Activated T-cell treated with anti-CD3 and anti-CD28 coated beads, Interleukin-2, amount 50 U/mL, for 48 hours (primary cell): Measurements from ENCODE around the gene RGCC.

ENCODE experiments used
- DNase-seq, 2 experiments: peaks; one replicate each; pipeline ENCODE4 v3.0.0-alpha.2; 2020

RGCC gene

GRCh38 chr13:41520016-41520659, 62.8 kb downstream of the RGCC start:
- no peak for DNase-seq
